Panc1 (cell line): ENCODE results near the gene GRM4.

Source experiments
- CTCF ChIP-seq: fragments of 450-650 bp; IDR thresholded peaks from 2 replicates; pipeline ENCODE4 v1.5.1; 2017; ENCODE audit warnings: mild to moderate bottlenecking
- POLR2AphosphoS5 ChIP-seq: IDR thresholded peaks from 2 replicates; pipeline ENCODE4 v1.6.1; 2012; ENCODE audit warnings: mild to moderate bottlenecking, low read depth, low read length, moderate library complexity
- TCF7L2 ChIP-seq: IDR thresholded peaks from 2 replicates; pipeline ENCODE4 v1.6.1; 2011; ENCODE audit warnings: mild to moderate bottlenecking, low read depth, low read length, inconsistent platforms

GRCh38 chr6:34044945-34045595 is 100.8 kb downstream of the GRM4 start:
- no peak for TF ChIP-seq CTCF
- no peak for TF ChIP-seq POLR2AphosphoS5
- no peak for TF ChIP-seq TCF7L2
